Left cardiac atrium (tissue), 4 donors: Measurements from ENCODE around the gene RASSF9. TPM values are rescaled to one million over a fixed set of nuclear protein-coding genes. Genes with fewer than 3 reads are reported as not detected.

Experiments used
- ATAC-seq, 2 donors: fragments of 200-7000 bp; cut with Tn5 transposase; one replicate each; pipeline ENCODE4 v1.9.1; 2020; ENCODE audit warnings: mild to moderate bottlenecking in 2 of 2, moderate library complexity in 2 of 2
- DNase-seq: peaks from one replicate; pipeline ENCODE4 v3.0.0-alpha.2; 2020
- intact Hi-C, 2 donors: fragments of 100-400 bp; cut with DNase I; formaldehyde crosslinking; loops; one replicate each; pipeline versions ENCODE4 v1.14.1 to v1.15.1; 2022 to 2023
- long read RNA-seq: library from polyadenylated mRNA; unstranded; transcript quantifications from one replicate; pipeline ENCODE4 v2.0.0, GENCODE V29; 2021
- total RNA-seq, 2 donors: library from RNA; stranded (reverse); fragmentation: NEBNext Ultra II Directional; extraction: Animal tissue kit (Norgen Biotek cat#: 25700); gene quantifications; one replicate each; pipeline ENCODE4 v1.2.1, GENCODE V29; 2021
- donor health status: DM: no; HTN: yes; CAD: no.
- donor health status: DM: no; HTN: yes; CAD: no; lungs with severe emphysema.
- donor health status: DM: yes; HTN: yes; CAD: no.
- donor health status: Dilated cardiomyopathy.

RASSF9 gene
- total RNA-seq: 1 to 10 TPM; 2.1 to 2.5 TPM
- long read RNA-seq, partial matches to known transcripts: 0 of 1 reads
- long read RNA-seq, other reads (novel, unspliced or antisense): 1 of 1 reads

DNA sequence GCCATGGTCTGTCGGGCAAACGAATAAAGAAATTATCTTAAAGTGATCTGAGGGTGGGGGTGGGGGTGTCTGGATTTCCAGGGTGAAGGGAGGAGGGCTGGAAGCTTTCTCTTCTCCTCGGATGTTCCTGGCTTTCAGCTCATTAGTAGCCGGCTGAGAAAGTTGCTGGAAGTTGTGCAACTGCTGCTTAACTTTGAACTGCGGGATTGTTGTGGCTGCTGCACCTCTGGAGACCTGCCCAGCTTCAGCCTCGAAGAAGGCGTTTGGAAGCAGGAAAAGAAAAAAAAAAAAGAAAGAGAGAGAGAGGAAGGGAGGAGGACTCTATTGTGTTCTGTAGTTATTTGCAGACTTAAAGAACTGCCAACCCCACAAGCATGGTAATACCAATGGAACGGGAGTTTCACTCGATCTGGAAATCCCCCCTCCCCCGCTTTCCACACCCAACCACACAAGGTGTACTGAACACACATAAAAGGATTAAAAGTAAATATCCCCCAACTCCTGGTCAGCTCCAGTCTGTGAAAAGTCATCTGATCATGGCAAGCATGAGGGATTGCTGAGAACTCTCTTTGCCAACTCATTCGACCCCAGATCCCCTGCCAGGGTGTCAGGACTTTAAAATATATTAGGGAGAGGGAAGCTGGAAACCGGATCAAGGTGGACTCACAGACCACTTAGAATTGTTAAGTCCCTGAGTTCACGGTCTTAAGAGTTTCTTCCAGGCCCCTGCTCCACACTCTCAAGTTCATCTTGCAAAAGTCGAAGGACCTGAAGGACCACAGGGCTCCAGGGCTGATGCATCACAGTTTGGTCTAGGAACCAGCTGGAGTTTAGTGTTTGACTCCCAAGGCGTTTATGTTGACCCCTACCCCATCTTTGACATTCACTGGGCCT is at the start of gene RASSF9:
TSS of gene RASSF9 (minus strand) at position 213 of the 894 bp plus-strand sequence. CDS start at position 5, 208 bp downstream.
- ATAC-seq (peak; percentile 83 to 95), DNase-seq (peak; percentile 72)
- intact Hi-C loops: no loop called here

DNA sequence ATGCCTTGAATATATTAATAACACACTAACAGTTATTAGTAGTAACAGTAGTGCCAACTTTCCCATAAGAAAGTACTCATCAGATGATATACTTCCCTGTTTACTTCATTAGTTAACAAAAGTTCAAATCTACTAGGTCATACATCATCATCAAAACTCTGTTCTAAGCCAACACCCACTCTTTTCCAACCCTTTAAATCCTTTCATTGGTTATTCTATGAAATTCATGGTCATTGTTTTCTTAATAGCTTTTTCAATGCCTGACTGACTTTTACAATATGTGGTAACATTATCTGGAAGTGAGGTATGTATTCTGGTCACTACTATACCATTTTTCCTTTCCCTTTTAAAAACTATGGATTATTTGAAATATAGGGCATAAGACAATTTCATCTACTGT is 47.6 kb upstream of the RASSF9 start:
- no peak for DNase-seq
- ATAC-seq: no peak
- intact Hi-C loops: no loop called here

DNA sequence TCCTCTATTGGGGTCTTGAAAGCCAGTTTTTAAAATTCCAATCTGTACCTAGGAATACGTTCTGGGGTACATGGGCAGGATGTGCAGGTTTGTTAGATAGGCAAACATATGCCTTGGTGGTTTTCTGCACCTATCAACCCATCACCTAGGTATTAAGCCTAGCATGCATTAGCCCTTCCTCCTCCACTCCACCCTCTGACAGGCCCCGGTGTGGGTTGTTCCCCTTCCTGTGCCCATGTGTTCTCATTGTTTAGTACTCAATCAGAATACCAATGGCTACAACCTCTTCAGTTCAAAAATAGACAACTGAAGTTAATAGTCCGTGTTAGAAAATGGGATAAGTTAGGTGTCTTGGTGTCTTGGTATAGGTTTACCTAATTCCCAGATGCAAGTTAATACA is 41.2 kb upstream of the RASSF9 start:
- intact Hi-C loops: no loop called here
- no peak for DNase-seq
- ATAC-seq: no peak

DNA sequence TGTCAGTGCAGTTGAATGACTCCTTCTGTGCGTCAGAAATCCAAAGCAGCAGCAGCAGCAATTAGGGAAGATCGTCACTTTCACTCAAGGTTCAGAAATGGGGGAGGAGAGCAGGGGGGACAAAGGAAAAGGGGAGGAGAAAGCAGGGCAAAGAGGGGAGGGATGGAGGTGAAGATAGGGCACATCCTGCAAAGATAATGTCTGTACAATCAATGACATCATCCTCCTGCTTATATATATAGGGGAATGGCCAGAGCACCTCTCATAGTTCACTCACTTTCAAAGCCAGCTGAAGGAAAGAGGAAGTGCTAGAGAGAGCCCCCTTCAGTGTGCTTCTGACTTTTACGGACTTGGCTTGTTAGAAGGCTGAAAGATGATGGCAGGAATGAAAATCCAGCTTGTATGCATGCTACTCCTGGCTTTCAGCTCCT is 37.8 kb upstream of the RASSF9 start, which contains the start of gene NTS:
TSS of gene NTS (plus strand) at position 265 of the 431 bp plus-strand sequence. CDS start at position 374, 109 bp downstream.
- no peak for ATAC-seq
- DNase-seq: no peak
- intact Hi-C loops: loop anchor here in 1 of 2 donors (5.0 kb wide), 1 partner anchor 407 kb away; no protein-coding TSS in a partner anchor

DNA sequence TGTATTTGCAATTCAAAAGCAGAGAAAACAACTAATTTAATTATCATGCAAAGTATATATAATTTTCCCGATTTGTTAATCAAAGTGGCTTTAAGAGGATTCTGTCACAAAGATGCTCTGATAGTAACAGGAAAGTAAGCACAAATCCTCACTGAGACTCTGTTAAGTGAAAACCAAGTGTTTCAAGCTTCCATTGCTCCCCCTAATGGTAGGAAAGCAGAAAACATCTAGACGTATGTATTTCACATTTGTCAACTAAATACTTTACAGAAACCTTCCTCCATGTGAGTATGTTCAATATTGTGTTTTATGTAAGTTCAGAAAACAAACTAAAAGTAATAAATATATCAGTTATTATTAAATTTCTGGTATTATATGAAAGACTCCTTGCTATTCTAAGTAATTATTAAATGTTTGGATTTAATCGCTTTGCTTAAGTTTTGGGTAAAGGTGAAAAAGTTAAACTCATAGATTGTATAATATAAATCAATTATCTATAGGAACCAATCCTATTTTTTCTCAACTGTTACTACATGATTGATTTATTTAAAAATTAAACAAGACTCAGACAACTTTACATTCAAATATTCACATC is 36.4 kb upstream of the RASSF9 start:
- ATAC-seq: no peak
- intact Hi-C loops: loop anchor here in 1 of 2 donors (5.0 kb wide), 1 partner anchor 405 kb away; no protein-coding TSS in a partner anchor

DNA sequence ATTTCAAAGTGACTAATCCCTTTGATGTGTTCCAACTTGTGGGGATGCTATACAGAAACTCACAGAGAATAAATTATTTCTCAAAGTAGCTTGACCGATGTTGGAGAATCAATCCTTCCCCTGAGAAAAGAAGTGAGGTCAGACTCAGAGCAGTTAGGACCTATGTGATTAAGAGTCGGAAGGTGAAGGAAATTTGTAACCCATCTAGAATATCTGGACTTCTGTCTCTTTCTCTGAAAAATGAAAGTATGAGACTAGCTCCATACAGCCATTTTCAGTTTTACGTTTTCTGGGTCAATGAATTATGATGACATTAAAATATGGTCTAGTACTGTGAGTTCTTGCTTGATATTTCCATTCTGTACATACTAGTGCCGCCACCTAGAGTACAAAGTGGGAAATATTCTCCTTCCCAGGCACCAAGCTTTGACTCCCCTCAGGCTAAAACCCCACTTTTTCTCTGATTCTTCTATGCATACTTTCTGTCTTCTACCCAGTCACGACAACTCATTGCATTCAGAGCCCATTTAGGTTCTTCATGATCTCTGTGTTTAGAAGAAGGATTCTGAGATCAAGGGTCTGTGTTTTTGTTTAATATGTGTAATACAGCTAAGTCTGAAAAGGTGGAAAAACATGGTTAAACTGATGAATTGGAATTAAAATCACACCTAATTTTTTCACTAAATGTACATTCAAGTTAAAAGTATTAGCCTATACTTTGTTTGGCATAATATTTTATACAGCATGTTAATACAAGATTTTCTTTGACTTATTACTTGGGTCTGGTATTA is 31.0 kb upstream of the RASSF9 start:
- peak; percentile 74 to 83 for ATAC-seq
- intact Hi-C loops: loop anchor here (5.0 to 10.0 kb wide), 2 partner anchors 290 to 292 kb away; no protein-coding TSS in a partner anchor
- DNase-seq: no peak

More for the DNA sequence above, 36.4 kb upstream of the RASSF9 start:
- no peak for DNase-seq

DNA sequence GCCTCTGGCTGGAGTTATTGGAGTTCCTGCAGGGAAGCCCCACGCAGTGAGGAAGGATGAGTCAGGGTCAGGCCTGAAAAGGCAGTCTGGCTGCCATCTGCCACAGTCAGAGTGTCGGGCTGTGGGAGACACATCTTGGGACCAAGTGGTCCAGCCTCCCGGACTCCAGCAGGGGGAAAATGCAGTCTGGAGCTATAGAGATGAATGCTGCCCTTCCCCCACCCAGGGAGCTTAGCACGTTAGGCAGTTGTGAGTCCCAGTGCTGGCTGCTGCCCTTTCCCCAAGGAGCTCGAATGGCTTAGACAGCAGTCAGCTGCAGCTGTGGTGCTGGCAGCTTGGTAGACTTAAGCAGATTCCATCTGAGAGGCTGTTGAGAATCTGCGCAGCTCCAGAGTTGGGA is 29.7 kb upstream of the RASSF9 start:
- DNase-seq: peak; percentile 34
- peak; percentile 23 to 85 for ATAC-seq

DNA sequence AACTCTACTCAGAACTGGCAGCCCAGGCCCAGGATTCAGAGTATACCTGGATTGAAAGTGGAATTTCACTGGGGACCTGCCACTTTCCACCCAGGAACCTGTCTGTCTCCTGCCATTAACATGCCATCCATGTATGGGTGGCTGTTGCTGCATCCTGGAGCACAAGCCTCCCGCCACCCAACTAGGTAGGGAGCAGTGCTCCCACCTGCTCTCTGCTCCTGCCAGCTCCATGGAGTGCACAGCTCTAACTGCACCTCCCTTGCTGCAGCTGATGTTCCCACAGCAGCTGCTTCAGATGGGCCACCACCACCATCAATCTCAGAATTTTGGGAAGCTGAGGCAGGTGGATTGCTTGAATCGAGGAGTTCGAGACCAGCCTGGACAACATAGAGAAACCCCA is 20.8 kb upstream of the RASSF9 start:
- no peak for ATAC-seq
- no peak for DNase-seq
- intact Hi-C loops: no loop called here

More for the DNA sequence above, 29.7 kb upstream of the RASSF9 start:
- intact Hi-C loops: loop anchor here (5.0 to 10.0 kb wide), 2 partner anchors 289 to 291 kb away; no protein-coding TSS in a partner anchor

DNA sequence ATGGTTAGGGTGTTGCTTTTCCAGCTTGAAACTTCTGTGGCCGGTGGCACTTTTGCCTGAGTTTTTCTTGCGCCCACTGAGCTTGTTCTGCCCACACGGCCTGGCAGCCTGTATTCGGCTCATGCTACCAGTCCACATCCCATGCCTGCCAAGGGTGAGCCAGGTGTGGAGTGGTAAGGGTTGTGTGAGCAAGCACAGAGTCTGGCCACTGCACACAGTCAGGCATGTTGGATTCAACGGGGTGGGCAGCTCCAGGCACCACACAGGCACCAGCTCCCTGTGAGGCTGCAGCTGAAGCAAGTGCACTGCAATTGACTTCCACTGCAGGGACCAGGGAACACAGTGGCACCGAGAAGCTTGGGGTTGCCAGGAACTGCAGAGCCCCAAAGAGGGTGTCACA is 19.1 kb upstream of the RASSF9 start:
- DNase-seq: no peak
- no peak for ATAC-seq
- intact Hi-C loops: no loop called here

DNA sequence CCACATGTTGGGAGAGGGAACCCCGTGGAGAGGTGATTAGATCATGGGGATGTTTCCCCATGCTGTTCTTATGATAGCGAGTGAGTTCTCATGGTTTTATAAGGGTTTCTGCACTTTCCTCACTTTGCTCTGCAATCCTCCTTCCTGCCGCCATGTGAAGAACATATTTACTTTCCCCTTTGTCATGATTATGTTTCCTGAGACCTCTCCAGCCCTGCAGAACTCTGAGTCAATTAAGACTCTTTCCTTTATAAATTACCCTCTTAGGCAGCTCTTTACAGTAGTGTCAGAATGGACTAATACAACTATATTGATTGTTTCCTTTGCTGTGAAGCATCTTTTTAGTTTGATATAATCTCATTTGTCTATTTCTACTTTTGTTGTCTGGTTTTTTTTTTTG is 13.1 kb upstream of the RASSF9 start:
- intact Hi-C loops: no loop called here
- DNase-seq (no peak), ATAC-seq (no peak)

DNA sequence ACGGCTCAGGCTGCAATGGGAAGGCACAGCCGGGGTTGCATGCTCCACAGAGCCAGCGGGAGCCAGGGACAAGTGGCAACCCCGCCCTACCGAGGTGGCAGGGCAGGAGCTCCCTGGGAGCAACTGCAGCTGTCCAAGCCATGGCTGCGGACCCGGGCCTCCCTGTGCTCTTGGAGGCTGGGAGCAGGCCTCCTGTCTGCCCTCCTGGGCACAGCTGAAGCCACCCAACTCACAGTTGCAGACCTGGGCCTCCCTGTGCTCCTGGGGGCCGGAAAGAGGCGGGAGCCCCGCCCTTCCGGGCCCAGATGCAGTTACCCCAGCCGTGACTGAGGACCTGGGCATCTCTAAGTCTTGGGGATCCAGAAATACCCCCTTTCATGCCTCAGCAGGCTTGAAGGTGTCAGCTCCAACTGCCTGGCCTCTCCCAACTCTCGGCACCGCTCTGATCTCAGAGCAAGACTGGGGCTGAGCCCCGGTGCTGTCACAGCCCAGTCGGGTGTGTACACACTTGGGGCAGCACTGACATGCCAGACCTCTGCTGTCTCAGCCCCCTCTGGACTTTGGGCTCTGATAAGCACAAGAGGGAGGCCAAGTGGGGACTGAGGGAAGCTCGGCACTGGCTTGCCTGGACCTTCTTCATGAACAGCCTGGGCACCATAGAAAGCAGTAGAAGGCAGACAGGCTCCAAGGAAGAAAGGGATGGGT is 7.5 kb upstream of the RASSF9 start:
- no peak for ATAC-seq
- intact Hi-C loops: no loop called here
- DNase-seq: no peak

DNA sequence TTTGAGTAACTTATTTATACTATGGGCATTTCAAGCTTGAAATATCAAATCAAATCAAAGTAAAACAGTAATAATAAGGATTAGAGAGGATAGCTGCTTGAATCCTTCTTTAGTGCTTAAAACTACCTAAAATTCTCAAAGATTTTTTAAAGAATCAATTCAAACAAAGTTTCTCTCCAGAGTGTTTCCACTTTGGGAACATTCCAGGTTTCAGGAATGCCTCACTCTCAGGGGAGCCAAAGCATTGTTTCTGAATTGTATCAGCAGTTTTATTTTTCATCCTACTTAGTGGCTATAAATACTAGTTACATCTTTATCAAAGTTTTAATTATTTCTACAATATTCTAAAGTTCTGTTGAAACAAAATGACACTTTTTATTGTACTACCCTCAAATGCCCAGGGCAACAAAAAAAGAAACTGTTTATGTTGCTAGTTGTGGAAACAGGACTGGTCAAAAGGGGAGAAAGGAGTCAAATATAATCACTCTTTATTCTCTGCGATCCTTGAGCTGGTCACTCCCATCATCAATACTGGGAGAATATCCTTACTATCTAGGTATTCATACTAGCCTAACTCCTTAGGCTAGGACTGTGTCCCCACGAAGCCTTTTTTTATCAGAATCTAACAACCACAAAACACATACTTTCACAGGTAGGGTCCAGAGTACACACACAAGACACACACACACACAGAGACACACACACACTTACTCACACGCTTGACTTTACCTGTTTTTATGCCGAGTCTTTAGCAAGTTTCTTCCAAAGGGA is 598 bp downstream of the RASSF9 start:
- intact Hi-C loops: no loop called here
- DNase-seq (no peak), ATAC-seq (peak; percentile 43 to 50)

DNA sequence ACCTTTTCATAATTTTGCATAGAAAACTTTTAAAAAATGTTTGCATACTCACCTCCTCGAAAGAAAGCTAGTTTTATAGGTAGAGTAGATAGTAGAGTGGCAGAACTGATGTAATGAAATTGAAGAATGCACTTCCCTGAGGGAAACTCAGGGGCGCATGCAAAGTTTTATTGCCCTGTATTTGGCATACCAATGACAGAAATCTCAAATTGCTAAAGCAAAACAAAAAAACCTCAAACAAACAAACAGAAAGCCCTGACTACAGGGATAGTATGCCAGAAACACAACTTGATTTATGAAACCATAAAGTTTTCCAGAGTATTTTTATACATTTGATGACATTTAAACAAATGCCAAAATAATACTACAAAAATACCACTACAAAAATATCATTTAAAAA is 1.8 kb downstream of the RASSF9 start:
- intact Hi-C loops: no loop called here
- DNase-seq (no peak), ATAC-seq (no peak)

DNA sequence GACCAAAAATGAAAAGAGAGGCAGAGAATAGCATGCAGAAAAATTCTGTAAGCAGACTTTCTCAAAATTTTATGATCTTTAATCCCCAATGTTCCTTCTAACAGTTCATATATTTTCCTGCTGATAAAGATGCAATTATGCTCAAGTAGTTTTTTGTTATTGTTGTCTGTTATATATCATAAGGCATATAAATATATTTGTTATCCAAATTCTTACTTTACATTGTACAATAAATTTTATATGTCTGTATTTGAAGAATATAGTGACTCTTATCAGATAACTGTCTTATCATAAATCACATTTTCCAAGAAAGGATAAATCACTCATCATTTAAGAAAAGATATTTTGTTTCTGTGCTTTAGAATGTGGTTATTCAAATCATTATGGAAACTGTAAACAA is 2.6 kb downstream of the RASSF9 start:
- ATAC-seq (no peak), DNase-seq (no peak)
- intact Hi-C loops: no loop called here

DNA sequence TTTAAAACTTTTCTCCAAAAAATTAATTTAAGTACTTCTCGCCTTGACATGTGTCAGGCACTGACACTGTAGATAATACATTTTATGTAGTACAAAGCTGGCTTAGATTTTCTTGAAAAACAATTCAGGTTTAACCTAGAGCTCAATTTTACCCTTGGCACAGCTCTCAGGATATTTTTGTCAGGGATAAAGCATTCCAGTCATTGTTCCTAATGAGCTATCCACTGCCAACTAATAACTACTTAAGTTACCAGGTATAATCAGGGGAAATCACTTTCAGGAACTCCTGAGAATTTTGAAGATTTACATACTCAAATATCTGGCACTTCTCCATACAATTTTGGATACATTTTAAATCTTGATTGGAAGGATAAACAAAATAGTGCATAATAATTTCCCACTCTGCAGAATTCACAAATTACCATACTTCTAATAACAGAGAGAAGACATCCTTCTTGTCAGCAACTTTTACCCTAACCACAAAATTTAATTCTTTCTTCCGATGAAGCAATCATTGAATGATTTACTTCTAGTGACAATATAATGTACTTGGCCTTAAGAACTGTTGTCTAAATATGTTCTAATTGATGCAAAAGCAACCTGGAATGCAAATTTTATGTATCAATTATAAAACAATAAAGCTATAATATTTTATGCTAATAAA is 4.8 kb downstream of the RASSF9 start:
- intact Hi-C loops: no loop called here
- ATAC-seq: no peak

DNA sequence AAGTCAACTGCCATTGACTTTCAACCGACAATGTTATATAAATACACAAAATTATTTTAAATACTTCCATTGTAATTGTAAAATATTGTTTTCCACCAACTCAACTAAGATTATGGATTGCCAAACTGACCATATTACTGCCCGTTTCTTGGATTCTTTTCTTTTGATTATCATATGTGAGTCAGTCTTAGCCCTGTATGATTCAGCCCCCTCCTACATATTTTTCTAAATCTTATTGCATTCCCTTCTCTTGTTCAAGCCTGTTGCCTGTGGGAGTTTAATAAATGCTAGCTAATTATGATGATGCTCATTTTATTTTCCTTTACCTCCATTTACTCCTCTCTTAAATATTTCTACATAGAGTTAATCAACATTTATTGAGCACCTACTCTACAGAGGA is 6.8 kb downstream of the RASSF9 start:
- intact Hi-C loops: no loop called here
- ATAC-seq: peak in 1 of 2 donors; percentile 71

More for the DNA sequence above, 4.8 kb downstream of the RASSF9 start:
- no peak for DNase-seq

DNA sequence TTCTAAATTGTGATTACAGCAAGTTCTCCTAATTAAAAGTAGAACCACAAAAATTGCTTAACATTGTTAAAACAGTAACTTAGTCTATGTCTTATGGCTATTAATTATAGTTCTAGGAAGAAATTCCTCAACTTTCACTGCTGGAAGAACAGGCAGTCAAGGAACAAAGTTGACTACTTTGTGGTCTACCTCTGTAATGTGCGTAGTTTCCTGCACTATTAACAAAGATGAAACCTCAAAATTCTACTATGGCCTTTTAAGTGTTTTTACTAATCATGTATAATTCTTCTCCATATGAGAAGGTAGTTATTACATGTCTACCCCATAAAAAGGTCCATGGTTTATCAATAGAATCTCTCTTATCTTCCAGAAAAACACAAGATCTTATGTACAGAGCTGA is 7.6 kb downstream of the RASSF9 start:
- DNase-seq (no peak), ATAC-seq (no peak)
- intact Hi-C loops: no loop called here

More for the DNA sequence above, 6.8 kb downstream of the RASSF9 start:
- DNase-seq: no peak
